Measurements from ENCODE around the gene ICOS. TPM values are rescaled to one million over a fixed set of nuclear protein-coding genes. Genes with fewer than 3 reads are reported as not detected.

ICOS gene
- total and polyA plus RNA-seq, 10 of the 15 experiments (the other 5 are each of a cell fraction or from before 2014, with no cell fraction given) = 0.47 to 36.0 (median 0.87) TPM

- POLR2A ChIA-PET = no interaction called here
- no peaks in the 10 kb centered on the region for H3K36me3 ChIP-seq (ENCODE audit: control insufficient read depth in 2 of 2, insufficient read depth in 2 of 2, low read length in 1 of 2)
- ATAC-seq (0 out of 3 replicates have a peak, but pooled peaks have one; percentile 25), FAIRE-seq (no peak), DNase-seq (ENCODE audit: low read depth, low spot score) (no peak)
- no peaks in the 10 kb centered on the region for H4K20me1 ChIP-seq (ENCODE audit: control insufficient read depth, insufficient read depth)
- H3K4me3 ChIP-seq = no peak overlapping the region
- H3K79me2 ChIP-seq (ENCODE audit: control insufficient read depth, insufficient read depth, low read length) = no peaks in the 10 kb centered on the region
- no peaks in the 10 kb centered on the region; the same call in 2 of the 3 replicates for H3K9me3 ChIP-seq (replicated peaks; ENCODE audit: control insufficient read depth, insufficient read depth, low read length)
- BruUV-seq (replicated peaks) = no TSS peak
- H3K9ac ChIP-seq (ENCODE audit: control insufficient read depth, insufficient read depth, low read length) = no peak overlapping the region
- RAD21 ChIA-PET (ENCODE audit: unreplicated experiment) = no interaction called here
- H2AFZ ChIP-seq (ENCODE audit: control insufficient read depth, low read depth, low read length) = no peak overlapping the region
- 13% methylated on average over 4 of the region's 4 CpGs for WGBS (ENCODE audit: insufficient coverage, insufficient replicate concordance, low lambda C conversion rate, missing lambda C conversion rate)
- intact Hi-C loops (cut with micrococcal nuclease; ENCODE audit: unreplicated experiment) (no loop called here), in situ Hi-C loops (cut with MboI) (no loop called here)
- H3K4me2 ChIP-seq (ENCODE audit: control insufficient read depth, insufficient read depth) = no peak overlapping the region
- no peak for TF ChIP-seq NRF1 (conservative IDR thresholded peaks at IDR 0.05; ENCODE audit: low read depth, low read length)
- peak; percentile 48; the same call in 1 of the 2 replicates for TF ChIP-seq PKNOX1 (IDR thresholded peaks at IDR 0.05)
- SMC1A ChIA-PET (ENCODE audit: uncharacterized antibody, unreplicated experiment) = no interaction called here
- no peaks in the 10 kb centered on the region for H3K27me3 ChIP-seq (replicated peaks in 1 of 2; ENCODE audit: control insufficient read depth in 2 of 2, insufficient read depth in 2 of 2, low read length in 1 of 2)
- H3K27ac ChIP-seq (ENCODE audit: control insufficient read depth, insufficient read depth) = no peak overlapping the region
- no peaks in the 10 kb centered on the region for H3K4me1 ChIP-seq (ENCODE audit: control insufficient read depth, insufficient read depth, low read length)
- CTCF ChIA-PET = no interaction called here
These were observed 74.3 kb downstream of the ICOS start for GRCh38 chr2:204010628-204011560.

Other genes with a start within 250 kb of the ICOS start
- not detected in 2 replicates for gene CD28, start 230.1 kb upstream of the ICOS start, total RNA-seq (2014; rRNA removed)
- 0.04 TPM in 1 of 2 replicates, not detected in the other for gene CD28, start 230.1 kb upstream of the ICOS start, total RNA-seq (2014; rRNA removed; fragmentation: Illumina TruSeq; extraction: Trizol)
- gene CD28, start 230.1 kb upstream of the ICOS start, total RNA-seq (2021) = 0.16 and 0.23 TPM in 2 replicates
- 0.01 TPM in 1 of 2 replicates, not detected in the other for gene CD28, start 230.1 kb upstream of the ICOS start, polyA plus RNA-seq (2011; rRNA removed)
- 0.03 TPM in 2 replicates for gene CD28, start 230.1 kb upstream of the ICOS start, polyA plus RNA-seq (2014; fragmentation: Illumina TruSeq; extraction: Trizol)
- gene CD28, start 230.1 kb upstream of the ICOS start, polyA plus RNA-seq (2014; fragmentation: Nextera tagmentation; extraction: Ambion mirVana) = not detected
- gene CD28, start 230.1 kb upstream of the ICOS start, polyA plus RNA-seq (2014; rRNA removed) = 0.03 TPM in 1 of 2 replicates, not detected in the other
- not detected for gene CD28, start 230.1 kb upstream of the ICOS start, polyA plus RNA-seq (2016; fragmentation: Nextera tagmentation; extraction: Ambion mirVana)
- not detected in 2 replicates for gene CTLA4, start 69.0 kb upstream of the ICOS start, total RNA-seq (2014; rRNA removed)
- gene CTLA4, start 69.0 kb upstream of the ICOS start, total RNA-seq (2014; rRNA removed; fragmentation: Illumina TruSeq; extraction: Trizol) = not detected in 2 replicates
- 0.29 TPM in 1 of 2 replicates, not detected in the other for gene CTLA4, start 69.0 kb upstream of the ICOS start, total RNA-seq (2021)
- not detected in 2 replicates for gene CTLA4, start 69.0 kb upstream of the ICOS start, polyA plus RNA-seq (2011; rRNA removed)
- not detected in 2 replicates for gene CTLA4, start 69.0 kb upstream of the ICOS start, polyA plus RNA-seq (2014; fragmentation: Illumina TruSeq; extraction: Trizol)
- not detected for gene CTLA4, start 69.0 kb upstream of the ICOS start, polyA plus RNA-seq (2014; fragmentation: Nextera tagmentation; extraction: Ambion mirVana)
- gene CTLA4, start 69.0 kb upstream of the ICOS start, polyA plus RNA-seq (2014; rRNA removed) = not detected in 2 replicates
- not detected for gene CTLA4, start 69.0 kb upstream of the ICOS start, polyA plus RNA-seq (2016; fragmentation: Nextera tagmentation; extraction: Ambion mirVana)

All from GM12878 (cell line).